HG02981 (cell line): ENCODE results near the gene YTHDF1.

ENCODE experiments used
- ATAC-seq: cut with Tn5 transposase; IDR thresholded peaks from one replicate; pipeline ENCODE4 v1.9.1; 2021; ENCODE audit warnings: mild to moderate bottlenecking, moderate library complexity; ENCODE audit not compliant: unreplicated experiment

The YTHDF1 gene

GRCh38 chr20:63210011-63210605, 5.8 kb downstream of the YTHDF1 start:
- no peak for ATAC-seq

- ATAC-seq = no peak
These were observed 7.5 kb downstream of the YTHDF1 start for GRCh38 chr20:63208346-63208909.

GRCh38 chr20:63206878-63207277, 9.1 kb downstream of the YTHDF1 start:
- no peak for ATAC-seq

GRCh38 chr20:63205896-63206295, 10.0 kb downstream of the YTHDF1 start:
- ATAC-seq = no peak

- ATAC-seq = no peak
These were observed 11.6 kb downstream of the YTHDF1 start for GRCh38 chr20:63204362-63204761.

- no peak for ATAC-seq
These were observed 13.0 kb downstream of the YTHDF1 start for GRCh38 chr20:63202811-63203526.

GRCh38 chr20:63202021-63202420, 13.9 kb downstream of the YTHDF1 start:
- ATAC-seq = no peak

- ATAC-seq = no peak
These were observed 17.3 kb downstream of the YTHDF1 start for GRCh38 chr20:63198606-63199005.

- no peak for ATAC-seq
These were observed 19.0 kb downstream of the YTHDF1 start for GRCh38 chr20:63196768-63197470.

- ATAC-seq = no peak
These were observed 21.1 kb downstream of the YTHDF1 start for GRCh38 chr20:63194797-63195173.

- ATAC-seq = no peak
These were observed 21.7 kb downstream of the YTHDF1 start for GRCh38 chr20:63194007-63194796.

GRCh38 chr20:63192721-63193120, 23.2 kb downstream of the YTHDF1 start:
- no peak for ATAC-seq

GRCh38 chr20:63191400-63191799, 24.5 kb downstream of the YTHDF1 start:
- no peak for ATAC-seq

GRCh38 chr20:63190828-63191227, 25.1 kb downstream of the YTHDF1 start:
- ATAC-seq = no peak

- ATAC-seq = no peak
These were observed 25.9 kb downstream of the YTHDF1 start for GRCh38 chr20:63189846-63190559.

- ATAC-seq = no peak
These were observed 26.6 kb downstream of the YTHDF1 start for GRCh38 chr20:63189322-63189642.

GRCh38 chr20:63188641-63189321, 27.1 kb downstream of the YTHDF1 start:
- no peak for ATAC-seq

- ATAC-seq = no peak
These were observed 27.8 kb downstream of the YTHDF1 start for GRCh38 chr20:63188159-63188442.

- ATAC-seq = no peak
These were observed 28.4 kb downstream of the YTHDF1 start for GRCh38 chr20:63187338-63188158.
